H9 (cell line): Measurements from ENCODE around the gene CARD11. TPM values are rescaled to one million over a fixed set of nuclear protein-coding genes. Genes with fewer than 3 reads are reported as not detected.

Experiments used
- DNase-seq: peaks from one replicate; pipeline ENCODE4 v3.0.0-alpha.2; 2017
- H2AFZ ChIP-seq: one replicate; pipeline ENCODE4 v1.6.1; 2013; ENCODE audit warnings: mild to moderate bottlenecking, low read length, control low read depth, moderate library complexity
- H2AK5ac ChIP-seq: 2 replicates; pipeline ENCODE4 v1.6.1; 2013; ENCODE audit warnings: low read length, control low read depth, mixed read lengths; ENCODE audit not compliant: insufficient read length
- H2BK120ac ChIP-seq: one replicate; pipeline ENCODE4 v1.6.1; 2013; ENCODE audit warnings: low read depth, mild to moderate bottlenecking, low read length, control low read depth, inconsistent platforms; ENCODE audit not compliant: poor library complexity, severe bottlenecking
- H2BK12ac ChIP-seq: 2 replicates; pipeline ENCODE4 v1.6.1; 2013; ENCODE audit warnings: low read length, control low read depth, mixed read lengths, low read depth; ENCODE audit not compliant: insufficient read length
- H2BK15ac ChIP-seq: 2 replicates; pipeline ENCODE4 v1.6.1; 2013; ENCODE audit warnings: low read depth, low read length, control low read depth
- H2BK20ac ChIP-seq: one replicate; pipeline ENCODE4 v1.6.1; 2013; ENCODE audit warnings: low read depth, mild to moderate bottlenecking, low read length, control low read depth, inconsistent platforms; ENCODE audit not compliant: poor library complexity, severe bottlenecking
- H2BK5ac ChIP-seq: 2 replicates; pipeline ENCODE4 v1.6.1; 2013; ENCODE audit warnings: low read length, control low read depth, mixed read lengths; ENCODE audit not compliant: insufficient read length
- H3K14ac ChIP-seq: 2 replicates; pipeline ENCODE4 v1.6.1; 2013; ENCODE audit warnings: low read length, control low read depth; ENCODE audit not compliant: insufficient read depth
- H3K18ac ChIP-seq: 2 replicates; pipeline ENCODE4 v1.6.1; 2013; ENCODE audit warnings: low read depth, mild to moderate bottlenecking, mixed read lengths, low read length, control low read depth; ENCODE audit not compliant: insufficient read length
- H3K23ac ChIP-seq: 2 replicates; pipeline ENCODE4 v1.6.1; 2013; ENCODE audit warnings: low read length, control low read depth, mixed read lengths, low read depth; ENCODE audit not compliant: insufficient read length
- H3K23me2 ChIP-seq: 2 replicates; pipeline ENCODE4 v1.6.1; 2013; ENCODE audit warnings: low read depth, mild to moderate bottlenecking, mixed read lengths, low read length, control low read depth; ENCODE audit not compliant: insufficient read length, poor library complexity, severe bottlenecking
- H3K27ac ChIP-seq: 2 replicates; pipeline ENCODE4 v1.5.1; 2013; ENCODE audit warnings: low read length, control low read depth, mixed read lengths, low read depth; ENCODE audit not compliant: insufficient read length
- H3K27me3 ChIP-seq: 2 replicates; pipeline ENCODE4 v1.6.1; 2013; ENCODE audit warnings: low read length, control low read depth, inconsistent platforms; ENCODE audit not compliant: insufficient read depth
- H3K4ac ChIP-seq: 2 replicates; pipeline ENCODE4 v1.6.1; 2013; ENCODE audit warnings: low read depth, mild to moderate bottlenecking, control low read depth, inconsistent platforms, low read length, moderate library complexity
- H3K4me1 ChIP-seq: 2 replicates; pipeline ENCODE4 v1.6.1; 2013; ENCODE audit warnings: low read length, control low read depth, inconsistent platforms; ENCODE audit not compliant: insufficient read depth
- H3K4me2 ChIP-seq: 2 replicates; pipeline ENCODE4 v1.6.1; 2013; ENCODE audit warnings: low read length, control low read depth, mixed read lengths; ENCODE audit not compliant: insufficient read length, insufficient read depth
- H3K56ac ChIP-seq: 2 replicates; pipeline ENCODE4 v1.6.1; 2013; ENCODE audit warnings: low read depth, mild to moderate bottlenecking, mixed read lengths, low read length, control low read depth; ENCODE audit not compliant: insufficient read length
- H3K79me1 ChIP-seq: 2 replicates; pipeline ENCODE4 v1.6.1; 2013; ENCODE audit warnings: low read depth, mild to moderate bottlenecking, moderate library complexity, low read length, control low read depth, inconsistent platforms; ENCODE audit not compliant: insufficient read depth, poor library complexity, severe bottlenecking
- H3K79me2 ChIP-seq: 2 replicates; pipeline ENCODE4 v1.6.1; 2013; ENCODE audit warnings: low read length, control low read depth, inconsistent platforms; ENCODE audit not compliant: insufficient read depth
- H3K9ac ChIP-seq: 2 replicates; pipeline ENCODE4 v1.6.1; 2013; ENCODE audit warnings: low read length, control low read depth, mixed read lengths; ENCODE audit not compliant: insufficient read length; ENCODE audit errors: extremely low read depth
- H3K9me3 ChIP-seq: one replicate; pipeline ENCODE4 v1.6.1; 2013; ENCODE audit warnings: low read depth, low read length, inconsistent platforms; ENCODE audit not compliant: control insufficient read depth
- H3T11ph ChIP-seq: one replicate; pipeline ENCODE4 v1.6.1; 2013; ENCODE audit warnings: mild to moderate bottlenecking, low read length, control low read depth, inconsistent platforms
- H4K20me1 ChIP-seq: one replicate; pipeline ENCODE4 v1.6.1; 2013; ENCODE audit not compliant: control insufficient read depth, insufficient read length, insufficient read depth
- H4K5ac ChIP-seq: 2 replicates; pipeline ENCODE4 v1.6.1; 2013; ENCODE audit warnings: low read depth, mild to moderate bottlenecking, mixed read lengths, low read length, control low read depth; ENCODE audit not compliant: insufficient read length
- H4K8ac ChIP-seq: replicated peaks from 2 replicates; pipeline ENCODE4 v1.6.1; 2013; ENCODE audit warnings: low read length, control low read depth, mixed read lengths, low read depth; ENCODE audit not compliant: insufficient read length
- H4K91ac ChIP-seq: 2 replicates; pipeline ENCODE4 v1.6.1; 2013; ENCODE audit warnings: low read depth, mild to moderate bottlenecking, moderate library complexity, mixed read lengths, low read length, control low read depth; ENCODE audit not compliant: insufficient read length
- H3K27ac Mint-ChIP-seq, 3 experiments: 2 replicates in 2 of 3; 3 replicates in 1 of 3; pipeline ENCODE4 v1.8.0; 2020 to 2021; ENCODE audit warnings: mixed read lengths in 3 of 3, mild to moderate bottlenecking in 1 of 3, moderate library complexity in 1 of 3
- H3K27me3 Mint-ChIP-seq: 2 replicates; pipeline ENCODE4 v1.8.0; 2021; ENCODE audit warnings: low read depth, mild to moderate bottlenecking, moderate library complexity, mixed read lengths
- H3K36me3 Mint-ChIP-seq, 3 experiments: 2 replicates in 2 of 3; 3 replicates in 1 of 3; pipeline ENCODE4 v1.8.0; 2020 to 2021; ENCODE audit warnings: low read depth in 3 of 3, mixed read lengths in 3 of 3; ENCODE audit not compliant: insufficient read depth in 1 of 3
- H3K4me1 Mint-ChIP-seq, 2 experiments: 2 replicates each; pipeline ENCODE4 v1.8.0; 2020; ENCODE audit warnings: mixed read lengths in 2 of 2
- H3K4me3 Mint-ChIP-seq, 2 experiments: 2 replicates in 1 of 2; 3 replicates in 1 of 2; pipeline ENCODE4 v1.8.0; 2020 to 2021; ENCODE audit warnings: mild to moderate bottlenecking in 2 of 2, mixed read lengths in 2 of 2, moderate library complexity in 1 of 2
- H3K9me3 Mint-ChIP-seq, 2 experiments: 2 replicates in 1 of 2; 3 replicates in 1 of 2; pipeline ENCODE4 v1.8.0; 2020; ENCODE audit warnings: mild to moderate bottlenecking in 2 of 2, mixed read lengths in 2 of 2, moderate library complexity in 1 of 2
- WGBS: extraction: QIAGEN DNeasy Blood & Tissue Kit; methylation state at CpG from one replicate; pipeline ENCODE4 v1.1.7; 2013; ENCODE audit warnings: missing lambda C conversion rate, low lambda C conversion rate, mixed read lengths; ENCODE audit not compliant: insufficient read length; ENCODE audit errors: extremely low coverage; 5-methylcytosine and 5-hydroxymethylcytosine counted together
- total RNA-seq: library from RNA; stranded (reverse); gene quantifications from 2 replicates; pipeline ENCODE4 v1.2.1, GENCODE V29; 2021
- TF ChIP-seq, protein P1 (sequence below): fragments of 200-600 bp; sonication (generic); conservative IDR thresholded peaks from 3 replicates; pipeline ENCODE4 v1.8.0; 2021; ENCODE audit warnings: antibody characterized with exemption, mild to moderate bottlenecking

CARD11 gene
- total RNA-seq, 1 experiment from 2014 or later: 20.0 TPM

DNA sequence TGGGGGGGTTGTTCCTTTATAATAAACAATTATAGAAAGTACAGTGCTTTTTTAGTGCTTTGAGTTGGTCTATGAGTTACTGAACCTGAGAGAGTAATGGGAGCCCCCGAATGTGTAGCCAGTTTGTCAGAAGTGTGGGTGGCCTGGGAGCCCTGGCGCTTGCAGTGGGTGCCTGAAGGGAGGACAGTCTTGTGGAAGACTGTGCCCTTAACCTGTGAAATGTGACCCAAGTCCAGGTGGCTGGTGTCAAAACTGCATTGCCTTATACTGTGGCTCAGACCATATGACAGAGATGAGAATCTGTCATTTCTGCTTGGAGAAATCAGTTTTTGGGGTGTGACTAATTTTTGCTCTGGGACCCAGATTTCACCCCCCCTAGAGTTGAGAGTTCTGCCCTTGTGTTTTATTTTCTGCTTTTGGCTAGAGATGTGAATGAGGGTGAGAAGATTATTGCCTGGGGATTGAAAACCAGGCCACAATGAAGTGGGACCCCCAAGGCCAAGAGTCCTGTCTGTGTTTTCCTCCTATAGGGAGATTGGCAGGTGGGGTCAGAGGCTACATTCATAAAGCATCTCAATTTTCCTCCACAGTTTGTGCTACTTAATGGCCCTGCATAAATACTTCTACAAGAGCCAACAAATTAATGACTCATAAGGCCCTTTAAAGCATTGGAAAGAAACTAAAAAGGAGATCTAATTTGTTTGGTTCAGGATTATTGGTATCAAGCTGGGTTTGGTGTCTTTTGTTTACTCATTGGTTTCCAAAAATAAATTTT lies 24.1 kb upstream of the CARD11 start:
- no peak overlapping the region for H3T11ph ChIP-seq
- TF ChIP-seq, protein P1, sequence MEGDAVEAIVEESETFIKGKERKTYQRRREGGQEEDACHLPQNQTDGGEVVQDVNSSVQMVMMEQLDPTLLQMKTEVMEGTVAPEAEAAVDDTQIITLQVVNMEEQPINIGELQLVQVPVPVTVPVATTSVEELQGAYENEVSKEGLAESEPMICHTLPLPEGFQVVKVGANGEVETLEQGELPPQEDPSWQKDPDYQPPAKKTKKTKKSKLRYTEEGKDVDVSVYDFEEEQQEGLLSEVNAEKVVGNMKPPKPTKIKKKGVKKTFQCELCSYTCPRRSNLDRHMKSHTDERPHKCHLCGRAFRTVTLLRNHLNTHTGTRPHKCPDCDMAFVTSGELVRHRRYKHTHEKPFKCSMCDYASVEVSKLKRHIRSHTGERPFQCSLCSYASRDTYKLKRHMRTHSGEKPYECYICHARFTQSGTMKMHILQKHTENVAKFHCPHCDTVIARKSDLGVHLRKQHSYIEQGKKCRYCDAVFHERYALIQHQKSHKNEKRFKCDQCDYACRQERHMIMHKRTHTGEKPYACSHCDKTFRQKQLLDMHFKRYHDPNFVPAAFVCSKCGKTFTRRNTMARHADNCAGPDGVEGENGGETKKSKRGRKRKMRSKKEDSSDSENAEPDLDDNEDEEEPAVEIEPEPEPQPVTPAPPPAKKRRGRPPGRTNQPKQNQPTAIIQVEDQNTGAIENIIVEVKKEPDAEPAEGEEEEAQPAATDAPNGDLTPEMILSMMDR: no peak
- no peak overlapping the region for H3K56ac ChIP-seq
- Mint-ChIP-seq H3K27me3 (peaks cover 8% of the 10 kb centered on the region), H3K4me3 (no peak overlapping the region), H3K4me1 (peaks cover 14 to 19% of the 10 kb centered on the region in 2 experiments), H3K9me3 (peaks cover 6 to 9% of the 10 kb centered on the region in 2 experiments), H3K27ac (no peak overlapping the region), H3K36me3 (peaks cover 0 to 14% (median 7%) of the 10 kb centered on the region in 3 experiments; a peak in 4 of 7 replicates)
- no peak overlapping the region for H4K91ac ChIP-seq
- H3K23me2 ChIP-seq: no peaks in the 10 kb centered on the region
- H4K5ac ChIP-seq: no peak overlapping the region
- no peak overlapping the region for H2BK12ac ChIP-seq
- H4K20me1 ChIP-seq: no peaks in the 10 kb centered on the region
- no peak overlapping the region for H2AK5ac ChIP-seq
- no peak overlapping the region for H4K8ac ChIP-seq
- no peak overlapping the region for H3K4me2 ChIP-seq
- no peak overlapping the region for H3K4ac ChIP-seq
- no peaks in the 10 kb centered on the region for H3K4me1 ChIP-seq
- H2AFZ ChIP-seq: no peak overlapping the region
- no peak overlapping the region for H3K9ac ChIP-seq
- H3K18ac ChIP-seq: no peak overlapping the region
- H3K9me3 ChIP-seq: no peaks in the 10 kb centered on the region
- no peak overlapping the region for H3K14ac ChIP-seq
- H3K27ac ChIP-seq: no peak overlapping the region
- no peak for DNase-seq
- no peak overlapping the region for H3K23ac ChIP-seq
- H2BK120ac ChIP-seq: no peak overlapping the region
- no peak overlapping the region for H2BK15ac ChIP-seq
- WGBS: no CpG with 5 or more reads among the region's 2 CpGs
- no peak overlapping the region for H2BK20ac ChIP-seq
- H3K79me2 ChIP-seq: no peaks in the 10 kb centered on the region
- H2BK5ac ChIP-seq: no peak overlapping the region
- H3K79me1 ChIP-seq: no peaks in the 10 kb centered on the region
- H3K27me3 ChIP-seq: no peaks in the 10 kb centered on the region
